Adipocyte (in vitro differentiated cells): ENCODE measurements around the gene EDAR.
A peak's percentile ranks its signal among the peaks of the same experiment; 100 is the strongest.

Source experiments
- DNase-seq: peaks from one replicate; pipeline ENCODE4 v3.0.0-alpha.2; 2015; ENCODE audit warnings: low read depth
- H3K27me3 ChIP-seq: replicated peaks from 2 replicates; pipeline ENCODE4 v1.7.0; 2013; ENCODE audit warnings: mild to moderate bottlenecking, low read length, moderate library complexity; ENCODE audit not compliant: control insufficient read depth, insufficient read depth
- H3K36me3 ChIP-seq: 2 replicates; pipeline ENCODE4 v1.7.0; 2013; ENCODE audit warnings: low read length, mild to moderate bottlenecking, moderate library complexity; ENCODE audit not compliant: control insufficient read depth, insufficient read depth, severe bottlenecking
- H3K4me1 ChIP-seq: 2 replicates; pipeline ENCODE4 v1.7.0; 2013; ENCODE audit warnings: mild to moderate bottlenecking, low read length, moderate library complexity; ENCODE audit not compliant: control insufficient read depth, insufficient read depth
- H3K4me3 ChIP-seq: 2 replicates; pipeline ENCODE4 v1.7.0; 2013; ENCODE audit warnings: mild to moderate bottlenecking, low read length, moderate library complexity
- H3K9ac ChIP-seq: 2 replicates; pipeline ENCODE4 v1.7.0; 2013; ENCODE audit warnings: mild to moderate bottlenecking, low read length, moderate library complexity
- H3K9me3 ChIP-seq: 2 replicates; pipeline ENCODE4 v1.7.0; 2013; ENCODE audit warnings: mild to moderate bottlenecking, low read length, moderate library complexity; ENCODE audit not compliant: control insufficient read depth

EDAR gene

GRCh38 chr2:108988796-108989713 lies at the start of gene EDAR:
EDAR (minus strand) TSS chr2:108989220; CDS start chr2:108931014, 58,206 bp downstream.
- peak; percentile 17 for DNase-seq
- H3K36me3 ChIP-seq: no peaks in the 10 kb centered on the region
- no peak within 1 kb of the TSS for H3K9ac ChIP-seq
- H3K4me1 ChIP-seq: peaks cover 3% of the 10 kb centered on the region
- H3K9me3 ChIP-seq: peaks cover 5% of the 10 kb centered on the region
- peaks cover 81% of the 10 kb centered on the region for H3K27me3 ChIP-seq
- H3K4me3 ChIP-seq: no peak within 1 kb of the TSS

GRCh38 chr2:109033171-109033570 lies 44.2 kb upstream of the EDAR start:
- Histone ChIP-seq H3K4me1 (peaks cover 4% of the 10 kb centered on the region), H3K27me3 (peaks cover 52% of the 10 kb centered on the region)
- no peak for DNase-seq

GRCh38 chr2:109032229-109032820 lies 43.3 kb upstream of the EDAR start:
- peaks cover 4% of the 10 kb centered on the region for H3K9me3 ChIP-seq
- no peak for DNase-seq

More at GRCh38 chr2:109033171-109033570, 44.2 kb upstream of the EDAR start:
- Histone ChIP-seq H3K4me3 (no peak overlapping the region), H3K9me3 (peaks cover 9% of the 10 kb centered on the region), H3K36me3 (no peaks in the 10 kb centered on the region), H3K9ac (no peak overlapping the region)

GRCh38 chr2:109031476-109032228 lies 42.6 kb upstream of the EDAR start:
- peaks cover 4% of the 10 kb centered on the region for H3K4me1 ChIP-seq
- H3K9me3 ChIP-seq: peaks cover 3% of the 10 kb centered on the region
- H3K9ac ChIP-seq: no peak overlapping the region
- H3K36me3 ChIP-seq: no peaks in the 10 kb centered on the region
- peak; percentile 47 for DNase-seq
- peaks cover 45% of the 10 kb centered on the region for H3K27me3 ChIP-seq
- peak overlapping the region; percentile 71 for H3K4me3 ChIP-seq

More at GRCh38 chr2:109032229-109032820, 43.3 kb upstream of the EDAR start:
- Histone ChIP-seq H3K9ac (no peak overlapping the region), H3K36me3 (no peaks in the 10 kb centered on the region), H3K27me3 (peaks cover 46% of the 10 kb centered on the region), H3K4me1 (peaks cover 4% of the 10 kb centered on the region), H3K4me3 (peak overlapping the region; percentile 71)

GRCh38 chr2:109030870-109031475 lies 42.0 kb upstream of the EDAR start:
- H3K4me1 ChIP-seq: peaks cover 4% of the 10 kb centered on the region
- peaks cover 3% of the 10 kb centered on the region for H3K9me3 ChIP-seq
- H3K4me3 ChIP-seq: peak overlapping the region; percentile 71
- H3K27me3 ChIP-seq: peaks cover 43% of the 10 kb centered on the region
- DNase-seq: no peak
- H3K36me3 ChIP-seq: no peaks in the 10 kb centered on the region
- H3K9ac ChIP-seq: no peak overlapping the region

- peak; percentile 7 for DNase-seq
- no peaks in the 10 kb centered on the region for H3K36me3 ChIP-seq
- H3K9me3 ChIP-seq: peaks cover 3% of the 10 kb centered on the region
- no peak overlapping the region for H3K4me3 ChIP-seq
- H3K27me3 ChIP-seq: peaks cover 46% of the 10 kb centered on the region
- H3K9ac ChIP-seq: no peak overlapping the region
- peaks cover 4% of the 10 kb centered on the region for H3K4me1 ChIP-seq
These were observed 40.6 kb upstream of the EDAR start for GRCh38 chr2:109029490-109030201.

GRCh38 chr2:109028738-109029489 lies 39.9 kb upstream of the EDAR start:
- Histone ChIP-seq H3K9ac (no peak overlapping the region), H3K9me3 (peaks cover 3% of the 10 kb centered on the region), H3K36me3 (no peaks in the 10 kb centered on the region), H3K27me3 (peaks cover 46% of the 10 kb centered on the region), H3K4me3 (no peak overlapping the region), H3K4me1 (peaks cover 4% of the 10 kb centered on the region)
- no peak for DNase-seq

GRCh38 chr2:109028277-109028676 lies 39.3 kb upstream of the EDAR start:
- Histone ChIP-seq H3K4me1 (peaks cover 4% of the 10 kb centered on the region), H3K4me3 (no peak overlapping the region), H3K9ac (no peak overlapping the region), H3K27me3 (peaks cover 44% of the 10 kb centered on the region), H3K9me3 (peaks cover 1% of the 10 kb centered on the region), H3K36me3 (no peaks in the 10 kb centered on the region)
- no peak for DNase-seq

GRCh38 chr2:109027702-109028101 lies 38.7 kb upstream of the EDAR start:
- no peak overlapping the region for H3K4me3 ChIP-seq
- peaks cover 38% of the 10 kb centered on the region for H3K27me3 ChIP-seq
- H3K9ac ChIP-seq: no peak overlapping the region
- no peaks in the 10 kb centered on the region for H3K36me3 ChIP-seq
- H3K4me1 ChIP-seq: peaks cover 4% of the 10 kb centered on the region
- H3K9me3 ChIP-seq: no peaks in the 10 kb centered on the region
- DNase-seq: no peak

- no peaks in the 10 kb centered on the region for H3K36me3 ChIP-seq
- no peak overlapping the region for H3K4me3 ChIP-seq
- no peak overlapping the region for H3K9ac ChIP-seq
- no peak for DNase-seq
- peaks cover 4% of the 10 kb centered on the region for H3K9me3 ChIP-seq
- peaks cover 24% of the 10 kb centered on the region for H3K4me1 ChIP-seq
- H3K27me3 ChIP-seq: peaks cover 21% of the 10 kb centered on the region
These were observed 35.5 kb upstream of the EDAR start for GRCh38 chr2:109024477-109024876.
